Brain microvascular endothelial cell (primary cell): ENCODE results near the gene SLC13A1.
"Not testable (repeated sequence)": the region's sequence is repeated elsewhere in the genome, so short reads cannot be mapped to it uniquely, and the experiment has no call there.

Experiments used
- DNase-seq: peaks from one replicate; pipeline ENCODE4 v3.0.0-alpha.2; 2020
- H3K27ac ChIP-seq: fragments of 250-450 bp; sonication (Bioruptor Pico); 2 replicates; pipeline ENCODE4 v1.5.1; 2020; ENCODE audit warnings: mild to moderate bottlenecking, moderate library complexity
- H3K27me3 ChIP-seq: fragments of 250-450 bp; sonication (Bioruptor Pico); replicated peaks from 2 replicates; pipeline ENCODE4 v1.5.1; 2020; ENCODE audit warnings: mild to moderate bottlenecking
- H3K36me3 ChIP-seq: fragments of 250-450 bp; sonication (Bioruptor Pico); replicated peaks from 2 replicates; pipeline ENCODE4 v1.5.1; 2020; ENCODE audit warnings: mild to moderate bottlenecking
- H3K4me3 ChIP-seq: 2 replicates; pipeline ENCODE4 v1.5.1; 2011; ENCODE audit warnings: low read depth, mild to moderate bottlenecking, control low read depth, low read length, moderate library complexity
- CTCF ChIP-seq: IDR thresholded peaks from 2 replicates; pipeline ENCODE4 v1.5.1; 2011; ENCODE audit warnings: low read depth, mild to moderate bottlenecking, moderate library complexity, low read length, control low read depth, inconsistent platforms; ENCODE audit errors: missing control alignments
- in situ Hi-C: cut with HindIII; loops from 2 replicates; pipeline ENCODE4 v1.10.0; 2017; ENCODE audit warnings: low sequenced_read_pairs, low pct_ligation_motif_present

The SLC13A1 gene

GRCh38 chr7:123112833-123113232, 86.9 kb downstream of the SLC13A1 start:
- no peak for DNase-seq
- TF ChIP-seq CTCF = no peak
- no peak overlapping the region for H3K4me3 ChIP-seq
- H3K27ac ChIP-seq = no peak overlapping the region
- H3K27me3 ChIP-seq = no peaks in the 10 kb centered on the region
- in situ Hi-C loops = no loop called here
- no peaks in the 10 kb centered on the region for H3K36me3 ChIP-seq

- in situ Hi-C loops = no loop called here
- Histone ChIP-seq H3K36me3 (no peaks in the 10 kb centered on the region), H3K4me3 (no peak overlapping the region), H3K27me3 (no peaks in the 10 kb centered on the region), H3K27ac (no peak overlapping the region)
- DNase-seq = no peak
- TF ChIP-seq CTCF = no peak
Observed at GRCh38 chr7:123099712-123100111, 100.1 kb downstream of the SLC13A1 start.

GRCh38 chr7:123096976-123097375, 102.8 kb downstream of the SLC13A1 start:
- H3K27me3 ChIP-seq = no peaks in the 10 kb centered on the region
- in situ Hi-C loops = no loop called here
- no peak for DNase-seq
- no peak overlapping the region for H3K4me3 ChIP-seq
- H3K36me3 ChIP-seq = no peaks in the 10 kb centered on the region
- no peak for TF ChIP-seq CTCF
- H3K27ac ChIP-seq = no peak overlapping the region

GRCh38 chr7:123096434-123096833, 103.3 kb downstream of the SLC13A1 start:
- Histone ChIP-seq H3K27me3 (no peaks in the 10 kb centered on the region), H3K4me3 (no peak overlapping the region), H3K27ac (no peak overlapping the region), H3K36me3 (no peaks in the 10 kb centered on the region)
- in situ Hi-C loops = no loop called here
- TF ChIP-seq CTCF = no peak
- no peak for DNase-seq

GRCh38 chr7:123090456-123090855, 109.3 kb downstream of the SLC13A1 start:
- no peak for TF ChIP-seq CTCF
- DNase-seq = no peak
- no peak overlapping the region for H3K4me3 ChIP-seq
- H3K27ac ChIP-seq = no peak overlapping the region
- H3K27me3 ChIP-seq = no peaks in the 10 kb centered on the region
- in situ Hi-C loops = no loop called here
- H3K36me3 ChIP-seq = no peaks in the 10 kb centered on the region

- H3K27me3 ChIP-seq, H3K36me3 ChIP-seq, DNase-seq, in situ Hi-C loops, H3K27ac ChIP-seq, H3K4me3 ChIP-seq: not testable (repeated sequence)
Observed at GRCh38 chr7:123086910-123087309, 112.9 kb downstream of the SLC13A1 start.

- in situ Hi-C loops, H3K36me3 ChIP-seq, H3K4me3 ChIP-seq, H3K27ac ChIP-seq, H3K27me3 ChIP-seq, DNase-seq: not testable (repeated sequence)
Observed at GRCh38 chr7:123084861-123085260, 114.9 kb downstream of the SLC13A1 start.
